ENCODE measurements around the gene L2HGDH. TPM values are rescaled to one million over a fixed set of nuclear protein-coding genes. Genes with fewer than 3 reads are reported as not detected.

The L2HGDH gene
- polyA plus RNA-seq, 1 of the 3 experiments (the other 2 are of a cell fraction): 8.4 TPM

DNA sequence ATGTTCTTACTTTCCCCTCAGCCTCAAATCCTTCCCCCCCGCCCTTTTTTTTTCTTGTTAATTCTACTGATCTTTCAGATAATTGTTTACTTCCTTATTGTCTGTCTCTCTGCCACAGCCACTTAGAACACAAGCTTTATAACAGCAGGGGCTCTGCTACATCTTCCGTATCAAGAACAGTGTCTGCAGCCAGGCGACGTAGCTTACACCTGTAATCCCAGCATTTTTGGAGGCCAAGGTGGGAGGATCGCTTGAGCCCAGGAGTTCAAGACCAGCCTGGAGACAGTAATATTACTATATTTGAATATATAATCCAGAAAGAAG is 86.1 kb downstream of the L2HGDH start:
- H3K4me2 ChIP-seq: peak overlapping the region; percentile 36
- peaks cover 35% of the 10 kb centered on the region for H3F3A ChIP-seq (replicated peaks; ENCODE audit: insufficient read depth)
- ChIA-PET POLR2A (no interaction called here), CTCF (interaction anchor here (0.6 kb wide), 1 partner anchor 372 kb away, joined by 3 read pairs; no protein-coding TSS in a partner anchor)
- TF ChIP-seq MEF2A (IDR thresholded peaks at IDR 0.05; ENCODE audit: borderline replicate concordance, low read depth) (no peak), RAD21 (IDR thresholded peaks at IDR 0.05; ENCODE audit: low read length) (no peak), NRF1 (IDR thresholded peaks at IDR 0.05; ENCODE audit: low read depth, low read length) (no peak), MXI1 (IDR thresholded peaks at IDR 0.05; ENCODE audit: low read depth, low read length) (no peak), FOXM1 (IDR thresholded peaks at IDR 0.05; ENCODE audit: low read depth) (no peak), POLR2AphosphoS5 (IDR thresholded peaks at IDR 0.05; ENCODE audit: low read depth, low read length) (no peak), RFX5 (IDR thresholded peaks at IDR 0.05; ENCODE audit: low read length) (no peak), RCOR1 (IDR thresholded peaks at IDR 0.05; ENCODE audit: low read length) (no peak), EZH2phosphoT487 (IDR thresholded peaks at IDR 0.05; ENCODE audit: borderline replicate concordance, low read depth) (no peak), FOSL2 (IDR thresholded peaks at IDR 0.05; ENCODE audit: borderline replicate concordance, low read depth) (no peak), NFIC (IDR thresholded peaks at IDR 0.05; ENCODE audit: borderline replicate concordance) (no peak)
- TF ChIP-seq, protein P1, sequence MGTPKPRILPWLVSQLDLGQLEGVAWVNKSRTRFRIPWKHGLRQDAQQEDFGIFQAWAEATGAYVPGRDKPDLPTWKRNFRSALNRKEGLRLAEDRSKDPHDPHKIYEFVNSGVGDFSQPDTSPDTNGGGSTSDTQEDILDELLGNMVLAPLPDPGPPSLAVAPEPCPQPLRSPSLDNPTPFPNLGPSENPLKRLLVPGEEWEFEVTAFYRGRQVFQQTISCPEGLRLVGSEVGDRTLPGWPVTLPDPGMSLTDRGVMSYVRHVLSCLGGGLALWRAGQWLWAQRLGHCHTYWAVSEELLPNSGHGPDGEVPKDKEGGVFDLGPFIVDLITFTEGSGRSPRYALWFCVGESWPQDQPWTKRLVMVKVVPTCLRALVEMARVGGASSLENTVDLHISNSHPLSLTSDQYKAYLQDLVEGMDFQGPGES (IDR thresholded peaks at IDR 0.05; ENCODE audit: low read depth, low read length): no peak
- TF ChIP-seq, protein P2, sequence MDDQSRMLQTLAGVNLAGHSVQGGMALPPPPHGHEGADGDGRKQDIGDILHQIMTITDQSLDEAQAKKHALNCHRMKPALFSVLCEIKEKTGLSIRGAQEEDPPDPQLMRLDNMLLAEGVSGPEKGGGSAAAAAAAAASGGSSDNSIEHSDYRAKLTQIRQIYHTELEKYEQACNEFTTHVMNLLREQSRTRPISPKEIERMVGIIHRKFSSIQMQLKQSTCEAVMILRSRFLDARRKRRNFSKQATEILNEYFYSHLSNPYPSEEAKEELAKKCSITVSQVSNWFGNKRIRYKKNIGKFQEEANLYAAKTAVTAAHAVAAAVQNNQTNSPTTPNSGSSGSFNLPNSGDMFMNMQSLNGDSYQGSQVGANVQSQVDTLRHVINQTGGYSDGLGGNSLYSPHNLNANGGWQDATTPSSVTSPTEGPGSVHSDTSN (IDR thresholded peaks at IDR 0.05): no peak
- TF ChIP-seq, protein P3, sequence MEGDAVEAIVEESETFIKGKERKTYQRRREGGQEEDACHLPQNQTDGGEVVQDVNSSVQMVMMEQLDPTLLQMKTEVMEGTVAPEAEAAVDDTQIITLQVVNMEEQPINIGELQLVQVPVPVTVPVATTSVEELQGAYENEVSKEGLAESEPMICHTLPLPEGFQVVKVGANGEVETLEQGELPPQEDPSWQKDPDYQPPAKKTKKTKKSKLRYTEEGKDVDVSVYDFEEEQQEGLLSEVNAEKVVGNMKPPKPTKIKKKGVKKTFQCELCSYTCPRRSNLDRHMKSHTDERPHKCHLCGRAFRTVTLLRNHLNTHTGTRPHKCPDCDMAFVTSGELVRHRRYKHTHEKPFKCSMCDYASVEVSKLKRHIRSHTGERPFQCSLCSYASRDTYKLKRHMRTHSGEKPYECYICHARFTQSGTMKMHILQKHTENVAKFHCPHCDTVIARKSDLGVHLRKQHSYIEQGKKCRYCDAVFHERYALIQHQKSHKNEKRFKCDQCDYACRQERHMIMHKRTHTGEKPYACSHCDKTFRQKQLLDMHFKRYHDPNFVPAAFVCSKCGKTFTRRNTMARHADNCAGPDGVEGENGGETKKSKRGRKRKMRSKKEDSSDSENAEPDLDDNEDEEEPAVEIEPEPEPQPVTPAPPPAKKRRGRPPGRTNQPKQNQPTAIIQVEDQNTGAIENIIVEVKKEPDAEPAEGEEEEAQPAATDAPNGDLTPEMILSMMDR (IDR thresholded peaks at IDR 0.05): no peak
- TF ChIP-seq, protein P4, sequence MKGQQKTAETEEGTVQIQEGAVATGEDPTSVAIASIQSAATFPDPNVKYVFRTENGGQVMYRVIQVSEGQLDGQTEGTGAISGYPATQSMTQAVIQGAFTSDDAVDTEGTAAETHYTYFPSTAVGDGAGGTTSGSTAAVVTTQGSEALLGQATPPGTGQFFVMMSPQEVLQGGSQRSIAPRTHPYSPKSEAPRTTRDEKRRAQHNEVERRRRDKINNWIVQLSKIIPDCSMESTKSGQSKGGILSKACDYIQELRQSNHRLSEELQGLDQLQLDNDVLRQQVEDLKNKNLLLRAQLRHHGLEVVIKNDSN (IDR thresholded peaks at IDR 0.05; ENCODE audit: borderline replicate concordance, low read depth): no peak
- TF ChIP-seq, protein P5, sequence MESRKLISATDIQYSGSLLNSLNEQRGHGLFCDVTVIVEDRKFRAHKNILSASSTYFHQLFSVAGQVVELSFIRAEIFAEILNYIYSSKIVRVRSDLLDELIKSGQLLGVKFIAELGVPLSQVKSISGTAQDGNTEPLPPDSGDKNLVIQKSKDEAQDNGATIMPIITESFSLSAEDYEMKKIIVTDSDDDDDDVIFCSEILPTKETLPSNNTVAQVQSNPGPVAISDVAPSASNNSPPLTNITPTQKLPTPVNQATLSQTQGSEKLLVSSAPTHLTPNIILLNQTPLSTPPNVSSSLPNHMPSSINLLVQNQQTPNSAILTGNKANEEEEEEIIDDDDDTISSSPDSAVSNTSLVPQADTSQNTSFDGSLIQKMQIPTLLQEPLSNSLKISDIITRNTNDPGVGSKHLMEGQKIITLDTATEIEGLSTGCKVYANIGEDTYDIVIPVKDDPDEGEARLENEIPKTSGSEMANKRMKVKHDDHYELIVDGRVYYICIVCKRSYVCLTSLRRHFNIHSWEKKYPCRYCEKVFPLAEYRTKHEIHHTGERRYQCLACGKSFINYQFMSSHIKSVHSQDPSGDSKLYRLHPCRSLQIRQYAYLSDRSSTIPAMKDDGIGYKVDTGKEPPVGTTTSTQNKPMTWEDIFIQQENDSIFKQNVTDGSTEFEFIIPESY (IDR thresholded peaks at IDR 0.05; ENCODE audit: borderline replicate concordance, low read depth): no peak
- TF ChIP-seq, protein P6, sequence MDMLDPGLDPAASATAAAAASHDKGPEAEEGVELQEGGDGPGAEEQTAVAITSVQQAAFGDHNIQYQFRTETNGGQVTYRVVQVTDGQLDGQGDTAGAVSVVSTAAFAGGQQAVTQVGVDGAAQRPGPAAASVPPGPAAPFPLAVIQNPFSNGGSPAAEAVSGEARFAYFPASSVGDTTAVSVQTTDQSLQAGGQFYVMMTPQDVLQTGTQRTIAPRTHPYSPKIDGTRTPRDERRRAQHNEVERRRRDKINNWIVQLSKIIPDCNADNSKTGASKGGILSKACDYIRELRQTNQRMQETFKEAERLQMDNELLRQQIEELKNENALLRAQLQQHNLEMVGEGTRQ (IDR thresholded peaks at IDR 0.05; ENCODE audit: borderline replicate concordance, low read depth, low read length): no peak
- no peak overlapping the region for H2AFZ ChIP-seq (ENCODE audit: low read depth)
- H3K36me3 ChIP-seq (replicated peaks in 1 of 2; ENCODE audit: control insufficient read depth in 1 of 2, insufficient read depth in 2 of 2, low read length in 1 of 2): peaks cover 0 to 14% of the 10 kb centered on the region in 2 experiments
- H3K27me3 ChIP-seq (ENCODE audit: insufficient read depth): no peaks in the 10 kb centered on the region
- H3K27ac ChIP-seq (ENCODE audit: low read depth in 2 of 2, low read length in 1 of 2): peak overlapping the region; percentile 76 to 85; a peak in 3 of 4 replicates
- no peaks in the 10 kb centered on the region for H3K9me2 ChIP-seq
- 67% methylated on average over 5 of the region's 5 CpGs for WGBS (ENCODE audit: low lambda C conversion rate)
- no peak for DNase-seq
- peak overlapping the region in 1 of 2 experiments; percentile 15; a peak in 1 of 4 replicates for H3K4me3 ChIP-seq (ENCODE audit: low read depth in 2 of 2, low read length in 1 of 2)
- H4K20me1 ChIP-seq (ENCODE audit: insufficient read depth): peaks cover 85% of the 10 kb centered on the region
- H3K9me3 ChIP-seq: no peaks in the 10 kb centered on the region
- H3K79me2 ChIP-seq (ENCODE audit: insufficient read depth): peaks cover 100% of the 10 kb centered on the region
- peak overlapping the region; percentile 1; the same call in 1 of the 2 replicates for H3K9ac ChIP-seq
- H3K4me1 ChIP-seq (ENCODE audit: control insufficient read depth in 1 of 2, insufficient read depth in 2 of 2, low read depth in 1 of 2, low read length in 1 of 2): peaks cover 5 to 23% of the 10 kb centered on the region in 2 experiments
